Keratinocyte (primary cell): ENCODE data around the gene PDE8A. TPM values are rescaled to one million over a fixed set of nuclear protein-coding genes. Genes with fewer than 3 reads are reported as not detected.

Experiments used
- DNase-seq: peaks from one replicate; pipeline ENCODE4 v3.0.0-alpha.2; 2011; ENCODE audit warnings: low read depth, missing footprints, low spot score
- FAIRE-seq: peaks from 2 replicates; lab custom pipeline; 2011; peaks lifted over from hg19 to GRCh38; lab: Jason Lieb, UNC
- H2AFZ ChIP-seq: 2 replicates; pipeline ENCODE4 v1.6.0; 2012; ENCODE audit warnings: low read length, control low read depth, inconsistent platforms; ENCODE audit not compliant: control insufficient read depth
- H3K27ac ChIP-seq: 2 replicates; pipeline ENCODE4 v1.5.1; 2011; ENCODE audit warnings: low read length; ENCODE audit not compliant: control insufficient read depth, insufficient read depth
- H3K27me3 ChIP-seq: 3 replicates; pipeline ENCODE4 v1.6.0; 2011; ENCODE audit warnings: low read length; ENCODE audit not compliant: control insufficient read depth, insufficient read depth; ENCODE audit errors: extremely low read depth
- H3K36me3 ChIP-seq, 2 experiments: 2 replicates in 1 of 2; 3 replicates in 1 of 2; pipeline ENCODE4 v1.5.1; 2011; ENCODE audit warnings: low read length in 2 of 2, mild to moderate bottlenecking in 1 of 2; ENCODE audit not compliant: control insufficient read depth in 2 of 2, insufficient read depth in 2 of 2; ENCODE audit errors: extremely low read depth in 1 of 2
- H3K4me1 ChIP-seq: 3 replicates; pipeline ENCODE4 v1.5.1; 2011; ENCODE audit warnings: low read length; ENCODE audit not compliant: control insufficient read depth, insufficient read depth; ENCODE audit errors: extremely low read depth
- H3K4me2 ChIP-seq: 3 replicates; pipeline ENCODE4 v1.6.0; 2011; ENCODE audit warnings: low read depth, low read length; ENCODE audit not compliant: control insufficient read depth, insufficient read depth; ENCODE audit errors: extremely low read depth
- H3K4me3 ChIP-seq, 3 experiments: fragments of 200-600 bp in 1 of 3; sonication (generic) in 1 of 3; 2 replicates in 2 of 3; 3 replicates in 1 of 3; pipeline ENCODE4 v1.5.1; 2011 to 2016; ENCODE audit warnings: low read length in 3 of 3, mild to moderate bottlenecking in 3 of 3, control low read depth in 2 of 3, inconsistent platforms in 1 of 3, low read depth in 1 of 3, mixed read lengths in 1 of 3, mixed run types in 1 of 3, moderate library complexity in 1 of 3; ENCODE audit not compliant: control insufficient read depth in 2 of 3, insufficient read depth in 2 of 3; ENCODE audit errors: extremely low read depth in 1 of 3
- H3K79me2 ChIP-seq: 2 replicates; pipeline ENCODE4 v1.6.0; 2012; ENCODE audit warnings: low read length; ENCODE audit not compliant: control insufficient read depth, insufficient read depth
- H3K9ac ChIP-seq: 3 replicates; pipeline ENCODE4 v1.6.0; 2011; ENCODE audit warnings: low read length; ENCODE audit not compliant: control insufficient read depth, insufficient read depth; ENCODE audit errors: extremely low read depth
- H3K9me1 ChIP-seq: 3 replicates; pipeline ENCODE4 v1.6.0; 2011; ENCODE audit warnings: low read length; ENCODE audit not compliant: control insufficient read depth, insufficient read depth; ENCODE audit errors: extremely low read depth
- H3K9me3 ChIP-seq: 2 replicates; pipeline ENCODE4 v1.5.1; 2012; ENCODE audit warnings: low read depth, low read length; ENCODE audit not compliant: control insufficient read depth
- H4K20me1 ChIP-seq: 3 replicates; pipeline ENCODE4 v1.6.0; 2011; ENCODE audit warnings: low read length; ENCODE audit not compliant: control insufficient read depth, insufficient read depth; ENCODE audit errors: extremely low read depth
- EZH2 ChIP-seq: IDR thresholded peaks from one replicate; pipeline ENCODE4 v1.6.1; 2012; ENCODE audit warnings: inconsistent platforms, mild to moderate bottlenecking, low read length, moderate library complexity
- dilution Hi-C: fragments of 300-500 bp; cut with MboI; formaldehyde crosslinking; loops from one replicate; pipeline ENCODE4 v1.7.0; 2020; ENCODE audit warnings: low sequenced_read_pairs; ENCODE audit not compliant: extremely low pct_ligation_motif_present
- polyA plus RNA-seq, 5 experiments: library from polyadenylated mRNA; depleted of rRNA in 3 of 5; stranded (reverse) in 3 of 5; stranded (forward) in 1 of 5; unstranded in 1 of 5; fragments of >200 nt; gene quantifications; 1 replicate in 1 of 5; 2 replicates in 3 of 5; 3 replicates in 1 of 5; pipeline versions ENCODE4 v1.2.1 to v1.2.3, GENCODE V29; 2011 to 2012; ENCODE audit warnings: missing spikeins in 2 of 5, low read depth in 1 of 5, low replicate concordance in 1 of 5
- TF ChIP-seq, protein P1 (sequence below), 3 experiments: IDR thresholded peaks in 1 of 3; conservative IDR thresholded peaks in 1 of 3; optimal IDR thresholded peaks in 1 of 3; 2 replicates in 2 of 3; 3 replicates in 1 of 3; pipeline versions ENCODE3 to v1.5.1; 2011; ENCODE audit warnings: low read length in 3 of 3, mild to moderate bottlenecking in 3 of 3, moderate library complexity in 2 of 3, control low read depth in 1 of 3, inconsistent platforms in 1 of 3; ENCODE audit not compliant: insufficient read depth in 2 of 3; ENCODE audit errors: extremely low read depth in 1 of 3

The PDE8A gene
- polyA plus RNA-seq, 1 donor (not counting 4 experiments of a cell fraction or from before 2014, with no cell fraction given) = 24.1 TPM

- Histone ChIP-seq H3K27me3 (no peaks in the 10 kb centered on the region), H3K4me1 (no peaks in the 10 kb centered on the region), H3K4me3 (no peak overlapping the region), H3K9ac (no peak overlapping the region), H3K9me3 (no peaks in the 10 kb centered on the region), H3K4me2 (no peak overlapping the region), H2AFZ (no peak overlapping the region), H3K79me2 (no peaks in the 10 kb centered on the region), H3K9me1 (no peaks in the 10 kb centered on the region), H4K20me1 (no peaks in the 10 kb centered on the region), H3K36me3 (no peaks in the 10 kb centered on the region), H3K27ac (no peak overlapping the region)
- no peak for FAIRE-seq
- dilution Hi-C loops = no loop called here
- TF ChIP-seq EZH2 = no peak
- TF ChIP-seq, protein P1, sequence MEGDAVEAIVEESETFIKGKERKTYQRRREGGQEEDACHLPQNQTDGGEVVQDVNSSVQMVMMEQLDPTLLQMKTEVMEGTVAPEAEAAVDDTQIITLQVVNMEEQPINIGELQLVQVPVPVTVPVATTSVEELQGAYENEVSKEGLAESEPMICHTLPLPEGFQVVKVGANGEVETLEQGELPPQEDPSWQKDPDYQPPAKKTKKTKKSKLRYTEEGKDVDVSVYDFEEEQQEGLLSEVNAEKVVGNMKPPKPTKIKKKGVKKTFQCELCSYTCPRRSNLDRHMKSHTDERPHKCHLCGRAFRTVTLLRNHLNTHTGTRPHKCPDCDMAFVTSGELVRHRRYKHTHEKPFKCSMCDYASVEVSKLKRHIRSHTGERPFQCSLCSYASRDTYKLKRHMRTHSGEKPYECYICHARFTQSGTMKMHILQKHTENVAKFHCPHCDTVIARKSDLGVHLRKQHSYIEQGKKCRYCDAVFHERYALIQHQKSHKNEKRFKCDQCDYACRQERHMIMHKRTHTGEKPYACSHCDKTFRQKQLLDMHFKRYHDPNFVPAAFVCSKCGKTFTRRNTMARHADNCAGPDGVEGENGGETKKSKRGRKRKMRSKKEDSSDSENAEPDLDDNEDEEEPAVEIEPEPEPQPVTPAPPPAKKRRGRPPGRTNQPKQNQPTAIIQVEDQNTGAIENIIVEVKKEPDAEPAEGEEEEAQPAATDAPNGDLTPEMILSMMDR (optimal IDR thresholded peaks at IDR 0.05 in 1 of 3, IDR thresholded peaks at IDR 0.05 in 1 of 3, conservative IDR thresholded peaks at IDR 0.05 in 1 of 3; ENCODE audit: extremely low read depth in 1 of 3, insufficient read depth in 2 of 3, low read length in 3 of 3) = no peak
- no peak for DNase-seq
Measured at GRCh38 chr15:84940399-84940798, 41.3 kb upstream of the PDE8A start.

- no peaks in the 10 kb centered on the region for H3K27me3 ChIP-seq
- H3K9me3 ChIP-seq = no peaks in the 10 kb centered on the region
- no peak overlapping the region for H3K4me2 ChIP-seq
- DNase-seq (no peak), FAIRE-seq (no peak)
- no peak overlapping the region for H3K9ac ChIP-seq
- no peaks in the 10 kb centered on the region for H3K79me2 ChIP-seq
- H3K36me3 ChIP-seq = no peaks in the 10 kb centered on the region
- no peak for TF ChIP-seq EZH2
- TF ChIP-seq, protein P1 (optimal IDR thresholded peaks at IDR 0.05 in 1 of 3, IDR thresholded peaks at IDR 0.05 in 1 of 3, conservative IDR thresholded peaks at IDR 0.05 in 1 of 3; ENCODE audit: extremely low read depth in 1 of 3, insufficient read depth in 2 of 3, low read length in 3 of 3) = no peak
- dilution Hi-C loops = no loop called here
- no peaks in the 10 kb centered on the region for H4K20me1 ChIP-seq
- H3K4me3 ChIP-seq = no peak overlapping the region
- H2AFZ ChIP-seq = no peak overlapping the region
- no peak overlapping the region for H3K27ac ChIP-seq
- no peaks in the 10 kb centered on the region for H3K9me1 ChIP-seq
- H3K4me1 ChIP-seq = no peaks in the 10 kb centered on the region
Measured at GRCh38 chr15:84942456-84942855, 39.2 kb upstream of the PDE8A start.
